NK-92 (cell line): ENCODE data around the gene MMEL1.
"Not testable (repeated sequence)": the region's sequence is repeated elsewhere in the genome, so short reads cannot be mapped to it uniquely, and the experiment has no call there.

Experiments used
- DNase-seq: peaks from one replicate; lab custom pipeline; 2025; ENCODE audit not compliant: unreplicated experiment; lab: John Stamatoyannopoulos, UW

The MMEL1 gene

DNA sequence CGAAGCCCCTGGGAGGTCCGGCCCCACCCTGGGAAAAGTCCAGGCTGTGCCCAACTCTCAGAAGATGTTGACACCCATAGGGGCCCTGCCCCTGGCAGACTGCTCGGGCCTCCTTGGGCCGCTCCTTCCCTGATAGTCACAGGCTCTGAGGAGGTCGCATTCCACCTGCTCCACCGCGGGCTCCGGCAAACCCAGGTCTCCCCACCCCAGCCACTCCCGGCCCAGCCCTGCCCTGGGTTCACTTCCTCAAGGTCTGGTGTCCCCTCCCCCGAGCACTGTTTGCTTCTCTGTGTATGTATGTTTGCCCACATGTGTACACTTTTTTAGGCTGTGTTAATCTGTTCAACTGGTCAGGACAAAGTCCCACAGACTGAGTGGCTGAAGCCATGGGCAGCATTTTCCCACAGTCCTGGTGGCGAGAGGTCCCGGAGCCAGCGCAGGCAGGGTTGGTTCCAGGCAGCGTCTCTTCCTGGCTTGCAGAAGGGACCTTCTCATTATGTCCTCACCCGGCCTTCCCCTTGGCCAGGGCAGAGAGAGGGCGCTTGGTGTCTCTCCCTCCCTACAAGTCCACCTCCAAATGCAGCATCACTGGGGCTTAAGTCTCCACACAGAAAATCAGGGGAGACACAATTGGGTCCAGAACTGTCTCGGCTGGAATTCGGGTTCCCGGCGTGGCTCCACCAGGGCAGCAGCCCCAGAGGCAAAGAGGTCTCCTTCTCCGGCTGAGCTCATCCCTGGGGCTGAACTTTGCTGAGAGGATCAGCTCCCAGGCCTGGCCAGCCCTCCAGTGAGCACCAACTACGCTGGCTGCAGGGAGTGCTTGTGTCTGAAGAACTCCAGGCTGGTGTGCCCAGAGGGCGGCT is 56.8 kb downstream of the MMEL1 start:
- no peak for DNase-seq

DNA sequence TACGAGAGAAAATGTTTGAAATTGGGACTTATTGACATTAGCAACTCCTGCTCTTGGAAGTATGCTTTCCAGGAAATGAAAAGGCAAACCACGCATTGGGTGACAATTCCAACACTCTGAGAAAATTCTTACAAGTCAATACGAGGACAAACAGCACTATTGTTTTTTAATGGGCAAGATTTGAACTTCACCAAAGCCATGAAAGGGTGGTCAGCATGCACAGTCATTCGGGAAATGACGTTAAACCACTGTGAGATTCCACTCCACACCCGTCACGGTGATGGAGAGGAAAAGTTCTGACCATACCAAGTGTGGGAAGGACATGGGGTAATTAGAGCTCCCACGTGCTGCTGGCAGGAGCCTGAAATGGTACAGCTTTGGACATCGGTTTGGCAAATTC is 58.5 kb downstream of the MMEL1 start:
- DNase-seq: no peak

DNA sequence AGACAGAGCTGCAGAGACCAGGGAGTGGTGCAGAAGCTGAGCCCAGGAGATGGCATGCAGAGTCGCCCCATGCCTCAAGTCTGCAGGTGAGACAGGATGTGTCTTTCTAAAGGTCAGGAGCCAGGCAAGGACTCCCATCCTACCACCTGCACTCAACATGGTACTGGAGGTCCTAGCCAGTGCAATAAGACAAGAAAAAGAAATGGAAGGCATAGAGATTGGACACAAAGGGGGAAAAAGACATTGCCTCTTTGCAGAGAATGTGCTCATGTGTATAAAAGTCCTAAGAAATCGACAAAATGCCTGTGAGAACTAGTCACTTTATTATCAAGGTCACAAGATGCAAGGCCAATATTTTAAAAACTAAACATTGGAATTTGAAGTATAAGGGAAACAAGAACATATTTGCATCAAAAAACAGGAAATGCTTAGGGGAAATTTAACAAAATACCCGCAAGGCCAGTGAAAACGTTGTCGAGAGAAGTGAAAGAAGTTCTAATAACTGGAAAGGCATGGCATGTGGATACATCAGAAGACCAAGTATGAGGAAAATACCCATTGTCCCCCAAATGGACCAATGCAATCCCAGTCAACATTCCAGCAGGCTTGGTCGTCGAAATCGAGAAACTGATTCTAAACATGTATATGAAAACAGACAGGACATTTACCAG is 59.4 kb downstream of the MMEL1 start:
- DNase-seq: no peak

DNA sequence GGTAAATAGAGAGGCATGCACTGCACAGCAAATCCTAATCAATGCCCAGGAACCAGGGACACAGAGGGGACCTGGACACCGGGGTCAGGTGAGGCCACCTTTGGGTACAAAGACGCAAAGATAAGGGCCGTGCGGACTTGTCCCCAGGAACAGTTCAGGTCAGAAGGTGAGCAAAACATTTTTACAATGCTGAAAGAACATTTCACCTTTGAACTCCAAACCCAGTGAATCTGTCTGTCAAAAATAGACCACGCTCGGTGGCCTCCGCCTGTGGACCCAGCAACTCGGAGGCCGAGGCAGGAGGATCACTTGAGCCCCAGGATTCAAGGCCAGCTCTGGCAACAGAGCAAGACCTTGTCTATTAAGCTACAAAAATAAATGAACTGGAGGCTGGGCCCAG is 61.5 kb downstream of the MMEL1 start:
- no peak for DNase-seq

DNA sequence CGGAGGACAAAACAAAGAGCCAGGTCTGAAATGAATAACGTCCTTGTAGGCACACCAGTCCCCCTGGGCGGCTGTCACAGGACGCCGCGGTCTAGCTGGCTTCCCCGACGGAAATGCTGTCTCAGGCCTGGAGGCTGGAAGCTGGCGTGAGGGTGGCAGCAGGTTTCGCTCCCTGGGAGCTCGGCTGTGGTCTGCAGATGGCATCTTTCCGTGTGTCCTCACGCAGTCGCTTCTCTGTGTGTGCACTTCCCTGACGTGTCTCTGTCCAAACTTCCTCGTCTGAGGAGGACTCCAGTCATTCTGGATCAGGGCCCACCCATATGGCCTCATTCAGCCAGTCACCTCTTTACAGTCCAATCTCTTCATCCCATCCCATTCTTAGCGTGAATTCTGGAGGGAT is 62.5 kb downstream of the MMEL1 start:
- DNase-seq: no peak

DNA sequence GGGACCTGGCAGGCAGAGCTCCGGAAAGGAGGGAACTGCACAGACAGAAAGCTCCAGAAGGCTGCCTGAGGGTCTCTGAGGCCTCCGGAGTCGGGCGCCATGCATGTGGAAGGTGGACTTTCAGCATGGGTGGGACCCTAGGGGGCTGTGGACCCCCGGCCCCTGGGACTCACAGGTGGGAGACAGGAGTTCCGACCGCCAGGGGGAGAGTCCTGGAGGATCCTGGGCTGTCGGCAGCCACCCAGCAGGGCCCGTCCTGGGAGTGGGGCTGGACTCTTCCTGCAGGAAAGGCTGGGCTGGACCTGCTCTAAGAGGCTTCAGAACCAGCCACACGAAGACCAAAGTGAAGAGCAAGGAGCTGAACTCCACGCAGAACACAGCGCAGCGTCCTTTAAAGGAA is 63.1 kb downstream of the MMEL1 start:
- not testable (repeated sequence) for DNase-seq

DNA sequence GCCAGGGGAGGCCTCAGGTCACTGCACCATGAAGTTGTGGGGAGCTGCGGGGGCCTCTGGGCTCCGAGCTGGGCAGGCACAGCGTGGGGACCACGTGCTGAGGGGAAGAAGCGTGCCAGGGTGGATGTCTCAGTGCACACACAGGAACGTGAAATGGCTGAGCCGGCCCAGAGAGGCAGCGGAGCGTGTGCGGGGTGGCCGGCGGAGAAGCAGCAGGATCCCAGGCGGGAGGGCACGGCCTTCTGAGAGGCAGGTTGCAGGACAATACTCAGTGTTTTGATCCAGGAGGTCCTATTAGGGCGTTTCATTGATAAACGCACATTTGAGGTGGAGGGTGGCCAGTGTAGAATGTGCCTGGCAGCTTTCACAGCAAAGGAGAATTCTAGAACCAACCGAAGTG is 63.8 kb downstream of the MMEL1 start:
- no peak for DNase-seq

DNA sequence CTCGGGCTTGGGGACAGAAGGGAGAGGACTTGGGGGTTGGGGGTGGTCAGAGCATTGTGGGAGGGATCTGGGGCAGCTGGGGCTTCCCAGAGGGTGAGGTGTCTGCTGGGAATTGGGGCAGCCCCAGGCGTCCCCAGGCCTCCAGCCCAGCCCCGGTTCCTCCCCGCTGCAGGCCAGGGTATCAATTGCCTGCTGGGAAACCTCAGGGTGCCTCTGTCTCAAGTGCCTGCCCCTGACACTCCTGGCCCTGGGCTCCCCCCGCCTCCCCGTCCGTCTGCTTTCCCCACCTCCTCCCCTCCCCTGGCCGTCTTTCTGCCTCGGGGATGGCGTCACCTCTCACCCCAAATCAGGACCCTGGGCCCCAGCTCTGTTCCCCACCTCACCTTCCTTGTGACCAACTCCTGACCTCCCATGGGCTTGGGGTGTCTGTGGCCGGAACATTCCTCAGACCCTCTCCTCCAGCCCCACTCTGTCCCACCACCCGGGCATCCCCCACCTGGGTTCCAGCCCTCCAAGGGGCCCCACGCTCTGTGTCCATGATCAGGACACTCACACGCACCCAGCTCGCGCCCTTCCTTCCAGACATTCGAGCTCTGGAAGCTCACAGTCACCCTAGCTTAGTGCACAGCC is 64.5 kb downstream of the MMEL1 start:
- not testable (repeated sequence) for DNase-seq

DNA sequence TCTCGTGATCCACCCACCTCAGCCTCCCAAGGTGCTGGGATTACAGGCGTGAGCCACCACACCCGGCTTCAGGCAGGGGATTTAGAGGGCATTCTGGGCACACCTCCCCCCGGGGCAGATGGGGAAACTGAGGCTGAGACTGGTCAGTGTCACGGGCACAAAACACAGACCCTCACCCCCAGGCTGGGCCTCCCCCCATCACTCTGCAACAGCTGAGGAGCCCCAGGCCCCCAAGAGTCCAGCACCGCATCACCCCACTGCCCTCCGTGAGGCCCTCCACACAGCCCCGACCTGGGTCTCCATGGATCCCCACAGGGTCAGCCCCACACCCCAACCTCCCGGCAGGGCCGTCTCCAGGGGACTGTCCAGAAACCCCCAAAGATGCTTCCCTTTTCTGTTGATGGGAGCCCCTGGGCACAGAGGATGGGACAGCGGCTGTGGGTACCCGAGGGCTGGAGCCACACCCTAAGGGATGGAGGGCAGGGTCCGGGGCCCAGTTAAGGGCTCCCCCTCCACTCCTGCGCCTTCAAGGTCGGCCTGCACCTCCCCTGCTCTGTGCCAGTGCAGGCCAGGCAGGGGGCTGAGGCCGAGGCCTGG is 65.6 kb downstream of the MMEL1 start:
- DNase-seq: no peak

DNA sequence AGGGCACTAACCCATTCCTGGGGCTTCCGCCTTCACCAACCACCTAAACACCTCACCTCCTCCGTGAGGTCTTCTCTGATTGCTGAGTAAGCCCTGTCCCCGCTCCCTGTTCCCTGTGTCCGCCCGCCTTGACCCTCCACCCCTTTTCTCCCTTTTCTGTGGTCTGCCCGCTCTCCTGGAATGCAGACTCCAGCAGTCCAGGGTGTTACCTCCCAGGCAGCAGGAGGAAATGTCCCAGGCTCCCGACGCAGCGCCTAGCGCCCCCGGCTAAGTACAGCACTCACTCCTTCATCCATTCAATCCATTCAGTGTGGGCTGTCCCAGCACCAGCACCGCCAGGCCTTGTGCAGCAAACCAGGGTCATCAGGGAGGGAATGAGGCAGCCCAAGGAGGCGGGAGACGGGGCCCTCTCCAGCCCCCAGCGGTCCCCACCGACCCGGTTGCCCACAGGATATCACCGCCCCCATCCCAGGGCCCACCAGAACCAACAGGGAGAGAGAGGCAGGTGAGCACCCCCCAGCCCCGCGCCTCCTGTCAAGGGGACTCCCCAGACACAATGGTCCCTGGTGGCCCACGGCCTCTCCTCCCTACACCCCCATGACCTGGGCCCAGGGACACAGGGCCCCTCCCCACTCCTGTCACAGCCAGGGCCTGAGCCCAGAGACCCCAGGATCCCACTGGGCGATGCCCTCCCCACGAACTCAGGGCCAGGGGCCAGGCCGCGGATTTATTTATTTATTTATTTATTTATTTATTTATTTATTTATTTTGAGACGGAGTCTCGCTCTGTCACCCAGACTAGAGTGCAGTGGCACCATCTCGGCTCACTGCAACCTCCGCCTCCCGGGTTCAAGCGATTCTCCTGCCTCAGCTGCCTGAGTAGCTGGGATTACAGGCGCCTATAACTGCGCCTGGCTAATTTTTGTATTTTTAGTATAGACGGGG is 66.4 kb downstream of the MMEL1 start:
- DNase-seq: no peak

DNA sequence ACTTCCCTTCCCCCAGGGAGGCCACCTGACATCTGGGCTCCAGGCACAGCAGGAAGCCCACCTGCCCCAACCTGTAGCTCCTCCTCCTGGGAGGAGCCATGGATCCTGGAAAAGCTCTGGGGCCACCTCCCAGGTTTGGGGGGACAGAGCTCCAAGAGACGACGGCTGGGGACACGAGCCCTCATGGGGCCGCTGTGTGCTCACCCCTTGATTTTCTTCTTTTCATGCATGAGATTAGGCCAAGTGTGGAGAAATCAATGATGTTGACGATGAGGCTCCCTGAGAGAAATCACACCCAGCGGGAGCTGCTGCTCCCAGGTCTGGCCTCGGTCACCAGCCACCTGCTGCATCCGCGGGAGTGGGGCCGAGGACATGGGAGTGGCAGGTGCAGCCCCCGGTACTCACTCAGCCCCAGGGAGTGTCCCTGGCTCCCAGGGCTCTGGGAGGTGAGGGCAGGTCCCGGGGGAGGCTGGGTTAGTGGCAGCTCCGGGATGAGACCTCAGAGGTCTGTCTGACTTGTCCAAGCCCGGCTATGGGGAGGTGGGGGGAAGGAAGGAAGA is 67.9 kb downstream of the MMEL1 start:
- no peak for DNase-seq

DNA sequence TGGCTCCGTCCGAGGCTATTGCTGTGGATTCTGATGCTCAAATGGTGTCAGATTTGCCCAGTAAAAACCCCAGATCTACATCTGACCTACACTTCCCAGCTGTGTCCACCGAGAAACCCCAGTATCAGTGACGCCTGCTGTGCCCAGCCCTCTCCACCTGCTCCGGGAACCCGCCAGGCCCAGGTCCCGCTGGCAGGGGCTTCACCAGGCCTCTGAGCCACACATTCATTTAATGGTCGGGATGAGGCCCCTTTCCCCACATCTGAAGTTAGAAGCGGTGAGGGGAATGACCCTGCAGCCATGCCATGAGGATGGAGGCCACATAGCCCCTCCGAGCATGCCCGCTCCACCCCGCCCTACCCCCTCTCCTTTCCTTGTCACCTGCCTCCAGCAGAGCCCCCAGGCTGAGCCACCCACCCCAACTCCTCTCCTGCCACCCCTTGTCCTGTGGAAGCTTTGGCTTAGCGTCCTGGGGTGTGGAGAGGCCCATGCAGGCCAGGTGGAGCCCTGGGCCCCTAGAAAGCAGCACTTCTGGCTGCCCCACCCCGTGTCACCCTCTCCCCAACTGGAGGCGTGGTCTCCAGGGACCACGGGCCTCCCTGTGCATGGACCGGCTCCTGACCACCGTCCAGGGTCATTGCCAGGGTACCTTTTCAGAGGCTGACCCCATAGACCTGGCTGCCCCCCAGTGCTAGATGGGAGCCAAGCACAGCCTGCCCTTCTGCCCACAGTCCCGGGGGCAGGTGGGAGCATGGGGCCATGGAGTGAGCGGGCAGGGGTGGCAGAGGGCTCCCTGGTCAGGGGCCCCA is 68.6 kb downstream of the MMEL1 start:
- no peak for DNase-seq

DNA sequence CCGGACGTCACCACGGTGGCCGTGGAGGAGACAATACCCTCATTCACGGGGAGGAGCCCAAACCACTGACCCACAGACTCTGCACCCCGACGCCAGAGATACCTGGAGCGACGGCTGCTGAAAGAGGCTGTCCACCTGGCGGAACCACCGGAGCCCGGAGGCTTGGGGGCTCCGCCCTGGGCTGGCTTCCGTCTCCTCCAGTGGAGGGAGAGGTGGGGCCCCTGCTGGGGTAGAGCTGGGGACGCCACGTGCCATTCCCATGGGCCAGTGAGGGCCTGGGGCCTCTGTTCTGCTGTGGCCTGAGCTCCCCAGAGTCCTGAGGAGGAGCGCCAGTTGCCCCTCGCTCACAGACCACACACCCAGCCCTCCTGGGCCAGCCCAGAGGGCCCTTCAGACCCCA is 69.6 kb downstream of the MMEL1 start:
- DNase-seq: no peak

DNA sequence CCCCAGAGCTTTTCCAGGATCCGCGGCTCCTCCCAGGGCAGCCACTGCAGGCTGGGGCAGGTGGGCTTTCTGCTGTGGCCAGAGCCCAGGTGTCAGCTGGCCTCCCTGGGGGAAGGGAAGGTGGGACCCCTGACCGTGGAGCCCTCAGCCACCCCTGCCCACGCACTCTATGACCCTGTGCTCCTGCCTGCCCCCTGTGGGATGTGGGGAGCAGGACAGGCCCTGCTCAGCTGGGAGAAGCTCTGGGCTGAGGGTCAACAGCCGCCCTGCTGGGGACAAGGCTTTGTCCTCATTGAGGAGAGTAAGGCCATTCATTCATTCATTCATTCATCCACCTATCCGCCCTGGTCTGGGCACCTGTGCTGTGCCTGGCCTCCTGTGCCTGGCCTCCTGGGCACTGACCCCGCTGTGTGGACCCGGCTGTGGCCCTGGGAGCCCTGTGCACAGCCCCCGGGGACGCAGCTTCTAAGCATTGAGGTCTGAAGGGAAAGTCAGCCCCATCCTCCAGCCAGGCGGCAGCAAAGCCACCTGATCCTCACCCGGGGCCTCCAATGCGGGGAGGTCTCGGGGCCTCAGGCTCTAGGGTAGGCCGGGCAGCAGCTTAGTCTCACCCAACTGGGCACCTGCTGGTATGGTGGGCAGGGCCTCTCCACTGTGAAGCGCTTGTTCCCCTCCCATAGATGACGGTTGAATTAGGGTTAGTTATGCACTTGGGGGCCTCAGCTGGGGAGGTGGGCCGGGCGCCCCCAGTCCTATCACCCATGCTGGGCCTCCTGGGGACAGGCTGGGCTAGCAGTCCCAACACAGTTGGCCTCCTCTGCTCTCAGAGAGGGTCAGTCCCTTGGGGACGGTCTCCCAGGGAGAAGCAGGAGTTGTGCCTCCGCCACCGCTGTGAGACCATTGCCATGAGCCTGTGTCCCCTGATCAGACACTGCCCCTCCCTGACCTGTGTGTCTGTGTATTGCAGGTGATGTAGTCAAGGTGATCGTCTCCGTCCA is 70.6 kb downstream of the MMEL1 start:
- DNase-seq: no peak

DNA sequence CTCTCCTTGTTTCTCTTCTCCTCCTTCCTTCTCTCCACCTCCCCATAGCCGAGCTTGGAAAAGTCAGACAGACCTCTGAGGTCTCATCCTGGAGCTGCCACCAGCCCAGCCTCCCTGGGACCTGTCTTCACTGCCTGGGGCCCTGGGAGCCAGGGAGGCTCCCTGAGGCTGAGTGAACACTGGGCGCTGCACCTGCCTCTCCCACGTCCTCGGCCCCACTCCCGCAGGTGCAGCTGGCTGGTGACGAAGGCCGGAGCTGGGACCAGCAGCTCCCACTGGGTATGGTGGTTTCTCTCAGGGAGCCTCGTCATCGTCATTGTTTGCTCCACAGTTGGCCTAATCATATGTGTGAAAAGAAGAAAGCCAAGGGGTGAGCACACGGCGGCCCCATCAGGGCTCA is 71.4 kb downstream of the MMEL1 start:
- no peak for DNase-seq

DNA sequence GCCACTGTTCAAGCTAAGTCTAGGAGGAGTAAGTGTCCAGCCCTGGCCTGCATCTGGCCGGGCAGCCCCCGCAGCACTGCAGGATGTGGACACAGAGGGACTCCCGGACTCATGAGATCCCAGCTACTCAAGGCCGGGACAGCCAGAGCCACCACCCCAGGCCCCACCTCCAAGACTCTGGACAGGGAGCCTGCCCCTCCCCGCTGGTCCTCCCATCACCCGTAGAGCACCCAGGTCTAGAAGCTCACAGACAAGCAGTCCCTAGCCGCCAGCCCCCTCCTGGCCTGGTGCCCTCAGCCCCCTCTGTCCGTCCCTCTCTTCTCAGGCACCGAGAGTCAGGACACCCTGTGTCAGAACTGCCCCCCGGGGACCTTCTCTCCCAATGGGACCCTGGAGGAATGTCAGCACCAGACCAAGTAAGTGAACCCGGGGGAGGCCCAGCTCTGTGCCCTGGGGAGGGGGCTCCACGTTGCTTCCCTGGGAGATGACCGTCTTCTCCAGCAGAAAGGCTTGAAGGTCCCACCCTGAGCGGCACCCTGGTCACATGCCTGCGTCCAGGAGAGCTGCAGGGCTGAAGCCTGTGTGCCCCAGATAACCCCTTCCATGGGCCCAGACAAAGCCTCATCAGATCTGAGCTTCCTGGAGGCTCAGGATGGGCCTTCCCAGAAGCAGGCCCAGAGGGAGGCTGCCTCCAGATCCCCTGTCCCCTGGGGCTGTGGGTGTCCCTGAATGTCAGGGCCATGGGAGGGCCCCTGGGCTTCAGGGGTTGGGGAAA is 72.3 kb downstream of the MMEL1 start:
- no peak for DNase-seq

DNA sequence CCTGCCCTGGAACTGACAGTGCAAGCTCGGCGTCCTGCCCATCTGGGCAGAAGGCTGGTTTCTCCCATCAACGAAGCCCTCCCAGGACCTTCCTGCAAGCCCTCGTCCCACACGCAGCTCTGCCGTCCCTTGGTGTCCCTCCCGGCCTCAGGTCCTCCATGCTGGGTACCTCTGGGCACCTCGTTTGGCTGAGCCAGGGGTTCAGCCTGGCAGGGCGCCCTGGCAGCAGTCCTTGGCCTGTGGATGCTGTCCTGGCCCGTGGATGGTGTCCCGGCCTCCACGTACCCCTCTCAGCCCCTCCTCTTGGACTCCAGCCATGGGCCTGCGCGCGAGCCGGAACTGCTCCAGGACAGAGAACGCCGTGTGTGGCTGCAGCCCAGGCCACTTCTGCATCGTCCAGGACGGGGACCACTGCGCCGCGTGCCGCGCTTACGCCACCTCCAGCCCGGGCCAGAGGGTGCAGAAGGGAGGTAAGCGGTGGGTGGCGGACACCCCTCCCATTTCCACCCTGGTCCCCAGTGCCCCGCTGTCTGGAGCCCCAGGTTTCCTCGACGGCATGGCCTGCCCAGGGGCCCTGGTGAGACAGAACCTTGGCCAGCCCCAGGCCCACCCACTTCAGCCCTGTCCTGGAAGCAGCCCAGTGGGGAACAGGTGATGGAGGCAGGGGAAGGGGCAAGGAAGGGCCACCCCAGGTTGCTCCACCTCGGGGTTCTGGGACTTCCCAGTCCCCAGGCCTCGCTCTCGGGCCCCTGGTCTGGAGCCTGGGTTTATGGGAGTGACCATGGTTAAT is 73.1 kb downstream of the MMEL1 start:
- no peak for DNase-seq
